GM12891 (cell line): ENCODE results near the gene SLC25A46.

ENCODE experiments used
- POLR2A ChIP-seq: IDR thresholded peaks from 2 replicates; pipeline ENCODE4 v1.6.1; 2011; ENCODE audit warnings: low read depth, low read length, control low read depth
- POLR2AphosphoS5 ChIP-seq: IDR thresholded peaks from 2 replicates; pipeline ENCODE4 v1.6.1; 2011; ENCODE audit warnings: low read depth, low read length, control low read depth
- TAF1 ChIP-seq: IDR thresholded peaks from 2 replicates; pipeline ENCODE4 v1.6.1; 2011; ENCODE audit warnings: low read depth, low read length, control low read depth

- TF ChIP-seq POLR2AphosphoS5: no peak
- TF ChIP-seq POLR2A: no peak
- TF ChIP-seq TAF1: no peak
Measured at GRCh38 chr5:110752953-110753352, 14.1 kb downstream of the SLC25A46 start.
